Right ventricle myocardium inferior (tissue), 1 donor: ENCODE results near the gene NR6A1. TPM values are rescaled to one million over a fixed set of nuclear protein-coding genes. Genes with fewer than 3 reads are reported as not detected.
A peak's percentile ranks its signal among the peaks of the same experiment; 100 is the strongest.

Experiments
- ATAC-seq: fragments of 200-7000 bp; cut with Tn5 transposase; one replicate; pipeline ENCODE4 v1.9.1; 2020; ENCODE audit warnings: mild to moderate bottlenecking, moderate library complexity
- DNase-seq: peaks from one replicate; pipeline ENCODE4 v3.0.0; 2021; ENCODE audit errors: missing footprints
- intact Hi-C: fragments of 100-400 bp; cut with DNase I; formaldehyde crosslinking; loops from one replicate; pipeline ENCODE4 v1.11.0; 2022
- total RNA-seq: library from RNA; stranded (reverse); fragmentation: NEBNext Ultra II Directional; extraction: Animal tissue kit (Norgen Biotek cat#: 25700); gene quantifications from one replicate; pipeline ENCODE4 v1.2.1, GENCODE V29; 2021
- donor health status: DM: no; HTN: yes; CAD: no; lungs with severe emphysema.

Gene NR6A1
- total RNA-seq, 1 donor from 2014 or later, result 1.2 TPM

- ATAC-seq (no peak), DNase-seq (no peak)
- intact Hi-C loops, result loop anchor here (1.0 to 2.0 kb wide), 2 partner anchors 117 to 409 kb away; no protein-coding TSS in a partner anchor
These were observed 235.3 kb downstream of the NR6A1 start for GRCh38 chr9:124535846-124536245.

- DNase-seq (no peak), ATAC-seq (no peak)
- intact Hi-C loops, result no loop called here
These were observed 238.2 kb downstream of the NR6A1 start for GRCh38 chr9:124532897-124533296.

DNA sequence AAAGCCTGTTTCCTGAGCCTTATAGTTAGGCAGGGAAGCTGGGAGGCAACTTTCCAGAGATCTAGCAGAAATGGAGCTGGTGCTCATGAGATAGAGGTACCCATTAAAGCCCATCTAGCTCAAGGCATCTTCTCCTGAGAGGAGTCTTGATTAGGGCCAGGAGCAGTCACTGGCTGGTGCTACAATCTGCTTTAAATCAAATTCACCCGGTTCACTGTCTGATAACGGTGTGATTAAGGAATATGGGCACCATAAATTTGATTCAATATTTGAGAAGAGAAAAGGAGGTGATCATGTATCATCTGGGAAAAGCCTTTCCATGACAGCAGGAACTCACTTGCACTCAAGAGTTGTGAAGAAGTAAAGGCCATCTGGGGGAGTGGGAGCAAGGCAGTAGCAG, 240.0 kb downstream of the NR6A1 start:
- intact Hi-C loops, result no loop called here
- no peak for ATAC-seq
- DNase-seq, result no peak

DNA sequence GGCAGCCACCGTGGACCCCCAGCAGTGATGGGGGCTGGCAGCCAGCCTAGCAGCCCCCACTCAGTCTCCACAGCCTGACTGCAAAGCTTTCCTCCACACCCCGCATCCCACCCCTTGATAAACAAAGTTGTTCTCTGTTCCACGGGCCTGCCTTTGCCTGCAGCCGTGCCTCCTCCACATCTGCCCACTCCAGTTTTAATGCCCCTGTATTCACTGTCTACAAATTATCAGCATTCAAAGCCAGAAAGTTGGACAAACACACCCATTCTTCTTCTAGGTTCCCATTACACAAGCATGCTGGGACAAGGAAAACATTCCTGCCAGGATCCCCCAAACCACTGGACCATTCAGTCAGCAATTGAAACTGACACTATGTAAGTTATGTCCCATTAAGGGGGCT, 240.9 kb downstream of the NR6A1 start:
- intact Hi-C loops, result no loop called here

GRCh38 chr9:124527781-124528180, 243.3 kb downstream of the NR6A1 start:
- no peak for DNase-seq
- no peak for ATAC-seq
- intact Hi-C loops, result no loop called here

More for the DNA sequence above, 240.9 kb downstream of the NR6A1 start:
- ATAC-seq, result no peak
- DNase-seq, result no peak

GRCh38 chr9:124526174-124526573, 244.9 kb downstream of the NR6A1 start:
- ATAC-seq (no peak), DNase-seq (no peak)
- intact Hi-C loops, result no loop called here

DNA sequence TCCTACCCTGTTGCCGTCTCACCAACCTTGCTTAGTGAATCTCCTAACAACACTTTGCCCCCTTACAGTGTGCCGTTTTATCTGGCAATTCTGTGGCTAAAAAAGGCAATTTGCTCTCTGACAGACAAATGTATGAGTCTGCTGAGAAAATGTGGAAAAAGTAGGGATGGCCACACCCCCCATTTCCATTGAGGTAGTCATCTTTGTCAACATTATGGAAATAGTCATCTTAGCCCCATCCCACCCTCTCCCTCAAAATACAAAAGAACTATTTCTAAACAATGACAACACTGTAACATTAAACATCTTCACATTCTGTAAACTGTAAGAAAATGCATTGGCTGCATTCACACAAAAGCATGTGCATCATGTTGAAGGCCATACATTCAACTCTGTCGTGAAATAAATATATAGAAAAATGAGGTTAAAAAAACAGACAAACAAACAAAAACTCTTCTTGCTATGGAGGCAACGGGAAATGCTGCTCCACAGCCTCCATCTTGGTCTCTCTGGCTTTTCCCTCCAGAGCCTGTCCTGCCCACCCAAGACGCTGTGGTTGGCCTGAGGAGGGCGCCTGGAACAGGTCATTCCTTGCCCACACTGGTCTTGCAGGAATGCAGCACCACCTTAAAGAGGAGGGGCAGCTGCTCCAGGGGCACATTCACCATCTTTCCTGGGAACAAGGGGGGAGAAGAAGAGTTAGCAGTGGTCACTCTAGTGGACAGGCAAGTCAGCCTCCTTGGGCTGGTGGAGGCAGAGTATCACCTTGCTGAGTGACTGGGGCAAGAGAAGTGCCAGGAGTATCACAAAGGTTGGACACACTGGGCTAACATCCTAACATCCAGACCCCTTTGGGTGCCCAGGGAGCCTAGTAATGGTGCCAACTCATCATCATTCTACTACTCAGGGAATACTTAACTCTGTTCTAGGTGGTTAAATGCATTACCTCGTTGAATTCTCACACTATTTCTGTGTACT, 248.7 kb downstream of the NR6A1 start:
- DNase-seq (peak; percentile 40), ATAC-seq (no peak)
- intact Hi-C loops, result no loop called here

- intact Hi-C loops, result no loop called here
- ATAC-seq (no peak), DNase-seq (no peak)
These were observed 250.0 kb downstream of the NR6A1 start for GRCh38 chr9:124521142-124521541.

- DNase-seq (no peak), ATAC-seq (no peak)
- intact Hi-C loops, result no loop called here
These were observed 250.9 kb downstream of the NR6A1 start for GRCh38 chr9:124520206-124520596.

- no peak for ATAC-seq
These were observed 253.0 kb downstream of the NR6A1 start for GRCh38 chr9:124518116-124518515.

DNA sequence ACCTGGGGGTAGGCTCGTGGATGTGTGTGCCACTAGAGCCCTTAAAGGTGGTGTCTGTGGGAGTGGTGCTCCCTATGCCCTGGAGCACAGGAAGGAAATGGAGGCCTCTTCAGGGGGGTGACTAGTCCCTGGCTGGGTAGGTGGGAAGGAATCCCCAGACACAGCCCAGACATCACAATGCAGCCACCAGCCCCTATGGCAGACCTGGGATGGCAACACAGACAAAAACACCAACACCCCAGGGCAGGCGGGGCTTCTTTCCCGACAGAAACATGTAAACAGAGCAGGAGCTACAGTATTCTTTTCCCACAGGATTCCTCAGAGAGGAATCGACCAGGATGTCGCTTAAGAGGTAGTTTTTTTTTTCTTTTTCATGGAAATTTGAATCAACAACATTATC, 253.5 kb downstream of the NR6A1 start:
- intact Hi-C loops, result no loop called here
- no peak for ATAC-seq

More at GRCh38 chr9:124518116-124518515, 253.0 kb downstream of the NR6A1 start:
- intact Hi-C loops, result no loop called here
- no peak for DNase-seq

DNA sequence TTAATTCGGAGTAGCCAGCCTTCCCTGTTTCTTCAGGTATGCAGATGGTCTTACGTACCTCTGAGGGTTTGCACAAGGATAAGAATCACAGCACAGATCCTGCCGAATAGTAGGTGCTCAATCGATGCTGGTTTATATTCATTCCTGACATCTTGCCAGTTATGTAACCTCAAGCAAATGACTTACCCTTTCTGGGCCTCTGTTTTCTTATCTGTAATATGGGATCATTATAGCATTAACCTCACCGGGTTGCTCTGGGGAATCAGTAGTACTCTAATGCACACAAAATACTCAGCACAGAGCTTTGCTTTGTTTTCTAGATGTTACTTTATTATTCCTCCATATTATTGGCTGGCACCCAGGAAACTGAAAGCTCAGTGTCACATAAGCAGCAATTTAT, 256.2 kb downstream of the NR6A1 start:
- DNase-seq, result no peak
- ATAC-seq, result no peak
- intact Hi-C loops, result no loop called here

More for the DNA sequence above, 253.5 kb downstream of the NR6A1 start:
- no peak for DNase-seq

DNA sequence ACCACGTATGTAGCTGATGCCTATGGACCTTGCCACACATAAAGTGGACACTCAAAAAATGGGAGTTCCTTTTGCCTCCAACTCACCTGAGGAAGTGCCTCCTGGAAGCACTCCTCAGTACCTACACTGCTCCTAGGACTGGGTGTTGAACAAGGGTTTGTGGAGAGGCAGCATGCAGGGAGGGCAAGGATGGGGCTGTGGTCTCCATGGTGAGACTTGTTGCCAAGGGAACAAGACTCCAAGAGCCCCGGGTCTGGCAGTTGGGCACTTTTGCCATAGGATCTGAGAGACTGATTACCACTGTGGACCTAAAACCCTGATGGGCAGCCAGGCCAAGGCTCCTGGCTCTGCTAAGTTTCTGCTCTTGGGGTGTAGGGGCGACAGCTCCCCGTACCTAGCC, 257.0 kb downstream of the NR6A1 start:
- DNase-seq (no peak), ATAC-seq (no peak)
- intact Hi-C loops, result no loop called here

DNA sequence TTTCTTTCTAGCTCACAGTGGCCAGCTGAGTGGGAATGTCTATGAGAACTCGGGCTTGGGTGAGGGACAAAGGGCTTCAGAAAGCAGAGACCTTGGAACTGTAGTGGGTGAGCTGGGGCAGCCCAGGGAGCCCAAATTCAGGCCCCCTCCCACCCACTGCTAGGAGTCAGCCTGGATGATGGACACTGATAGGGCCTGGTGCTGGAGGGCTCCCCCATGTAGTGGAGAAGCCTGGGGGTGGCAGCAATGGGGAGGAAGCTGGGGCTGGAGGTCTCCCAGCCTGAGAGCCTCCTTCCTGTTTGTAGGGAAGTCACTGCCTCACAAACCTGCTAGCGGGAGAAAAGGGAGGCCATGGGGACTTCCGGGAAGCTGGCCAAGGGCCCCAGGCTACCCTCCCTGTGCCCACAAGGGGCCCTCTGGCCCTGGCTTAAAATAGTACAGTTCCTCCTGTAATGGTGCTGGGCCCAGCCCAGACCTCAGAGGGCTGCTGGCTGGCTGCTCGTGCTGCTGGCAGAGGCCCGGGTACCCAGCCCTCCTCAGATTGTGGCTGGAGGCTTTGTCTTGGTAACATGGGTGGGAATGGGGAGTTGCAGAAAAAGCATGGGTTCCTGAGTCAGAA, 257.6 kb downstream of the NR6A1 start:
- ATAC-seq (peak; percentile 81), DNase-seq (peak; percentile 69)
- intact Hi-C loops, result no loop called here

GRCh38 chr9:124512806-124513204, 258.3 kb downstream of the NR6A1 start:
- intact Hi-C loops, result no loop called here
- DNase-seq (peak; percentile 46), ATAC-seq (no peak)

- ATAC-seq, result no peak
- DNase-seq, result peak; percentile 25
- intact Hi-C loops, result no loop called here
These were observed 259.0 kb downstream of the NR6A1 start for GRCh38 chr9:124511891-124512805.

DNA sequence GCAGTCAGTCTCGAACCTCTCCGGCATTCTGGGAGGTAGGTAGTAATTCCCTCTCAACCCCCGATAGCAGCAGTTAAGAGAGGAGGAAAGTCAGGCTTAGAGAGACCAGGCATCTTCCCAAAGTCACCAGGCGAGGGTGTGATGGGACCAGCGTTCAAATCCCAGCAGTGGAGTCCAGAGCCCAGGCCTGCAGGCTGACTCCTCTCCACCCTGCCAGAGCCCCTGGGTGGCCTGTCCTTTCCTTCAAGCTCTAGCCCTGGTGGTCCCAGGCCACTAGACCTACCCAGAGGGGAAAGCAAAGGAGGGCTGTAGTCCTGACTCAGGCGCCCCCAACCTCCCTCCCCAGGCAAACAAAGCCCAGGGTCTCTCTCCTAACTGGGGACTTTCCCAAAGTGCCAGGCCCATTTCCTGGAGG, 259.7 kb downstream of the NR6A1 start:
- intact Hi-C loops, result no loop called here
- ATAC-seq, result no peak
- DNase-seq, result no peak

- DNase-seq (no peak), ATAC-seq (no peak)
- intact Hi-C loops, result no loop called here
These were observed 260.3 kb downstream of the NR6A1 start for GRCh38 chr9:124510650-124511425.
